ENCODE measurements around the gene SPTBN5. TPM values are rescaled to one million over a fixed set of nuclear protein-coding genes. Genes with fewer than 3 reads are reported as not detected.

SPTBN5 gene
- total RNA-seq, 1 experiment from 2014 or later, result 1.2 TPM

GRCh38 chr15:41809121-41809520 lies 84.7 kb downstream of the SPTBN5 start:
- CTCF ChIA-PET, result interaction anchor here (0.5 to 6.4 kb wide), 5 partner anchors 18 to 894 kb away, joined by 3 to 158 read pairs (median 4); partner anchors contain the start of gene MAPKBP1

GRCh38 chr15:41806291-41807181 lies 87.3 kb downstream of the SPTBN5 start:
- Mint-ChIP-seq H3K4me1 (peaks cover 6% of the 10 kb centered on the region), H3K4me3 (no peak overlapping the region), H3K9me3 (no peaks in the 10 kb centered on the region), H3K27ac (0 out of 2 replicates have a peak overlapping the region, but pooled peaks have one; percentile 14), H3K27me3 (ENCODE audit: low read depth) (no peaks in the 10 kb centered on the region), H3K36me3 (no peaks in the 10 kb centered on the region)
- DNase-seq (ENCODE audit: low spot score) (peak; percentile 33), ATAC-seq (peak; percentile 70)
- no peak for TF ChIP-seq ZNF219 (CRISPR knock-in tag; IDR thresholded peaks at IDR 0.05; ENCODE audit: borderline replicate concordance)
- TF ChIP-seq ZNF423 (CRISPR knock-in tag; IDR thresholded peaks at IDR 0.05), result peak; percentile 36; the same call in 1 of the 2 replicates
- no peak for TF ChIP-seq ZNF512 (CRISPR knock-in tag; IDR thresholded peaks at IDR 0.05; ENCODE audit: borderline replicate concordance)
- no peak for TF ChIP-seq OVOL2 (CRISPR knock-in tag; IDR thresholded peaks at IDR 0.05; ENCODE audit: borderline replicate concordance)
- no peak for TF ChIP-seq ZMAT4 (CRISPR knock-in tag; IDR thresholded peaks at IDR 0.05)
- CTCF ChIA-PET, result interaction anchor here (0.7 to 7.5 kb wide), 7 partner anchors 15 to 249 kb away, joined by 3 to 83 read pairs (median 4); partner anchors contain the start of genes JMJD7 and MAPKBP1
- POLR2A ChIA-PET, result interaction anchor here (1.1 kb wide), 1 partner anchor 32 kb away, joined by 8 read pairs; the partner anchor contains the start of gene MAPKBP1

More at GRCh38 chr15:41809121-41809520, 84.7 kb downstream of the SPTBN5 start:
- Mint-ChIP-seq H3K36me3 (no peaks in the 10 kb centered on the region), H3K4me3 (no peak overlapping the region), H3K4me1 (peaks cover 6% of the 10 kb centered on the region), H3K27me3 (ENCODE audit: low read depth) (no peaks in the 10 kb centered on the region), H3K27ac (no peak overlapping the region), H3K9me3 (no peaks in the 10 kb centered on the region)
- DNase-seq (ENCODE audit: low spot score) (no peak), ATAC-seq (no peak)
- POLR2A ChIA-PET, result interaction anchor here (0.7 to 1.9 kb wide), 2 partner anchors 36 to 76 kb away, joined by 4 to 13 read pairs; partner anchors contain the start of gene MAPKBP1
- TF ChIP-seq ELF4 (CRISPR knock-in tag; IDR thresholded peaks at IDR 0.05; ENCODE audit: low read depth) (no peak), ATF2 (CRISPR knock-in tag; IDR thresholded peaks at IDR 0.05; ENCODE audit: borderline replicate concordance, low read depth) (no peak), NFYB (CRISPR knock-in tag; conservative IDR thresholded peaks at IDR 0.05; ENCODE audit: low read depth) (no peak)

- Mint-ChIP-seq H3K4me1 (peaks cover 3% of the 10 kb centered on the region; the same call in 1 of the 2 replicates), H3K36me3 (no peaks in the 10 kb centered on the region), H3K27me3 (ENCODE audit: low read depth) (no peaks in the 10 kb centered on the region), H3K9me3 (no peaks in the 10 kb centered on the region), H3K4me3 (no peak overlapping the region), H3K27ac (no peak overlapping the region; the same call in 1 of the 2 replicates)
- ATAC-seq (no peak), DNase-seq (ENCODE audit: low spot score) (no peak)
- ChIA-PET CTCF (interaction anchor here (0.8 to 7.5 kb wide), 4 partner anchors 22 to 225 kb away, joined by 3 to 83 read pairs (median 8); partner anchors contain the start of genes JMJD7 and MAPKBP1), POLR2A (no interaction called here)
- TF ChIP-seq SMAD3 (CRISPR knock-in tag; IDR thresholded peaks at IDR 0.05; ENCODE audit: borderline replicate concordance) (no peak), STAT6 (CRISPR knock-in tag; conservative IDR thresholded peaks at IDR 0.05; ENCODE audit: low read depth) (no peak), ZNF281 (CRISPR knock-in tag; IDR thresholded peaks at IDR 0.05) (no peak), E2F4 (CRISPR knock-in tag; IDR thresholded peaks at IDR 0.05; ENCODE audit: borderline replicate concordance, low read depth) (no peak), ZNF121 (CRISPR knock-in tag; IDR thresholded peaks at IDR 0.05) (no peak), MYBL2 (CRISPR knock-in tag; IDR thresholded peaks at IDR 0.05) (no peak), ELF4 (CRISPR knock-in tag; IDR thresholded peaks at IDR 0.05; ENCODE audit: low read depth) (no peak), E2F5 (CRISPR knock-in tag; IDR thresholded peaks at IDR 0.05) (no peak), ZNF416 (CRISPR knock-in tag; IDR thresholded peaks at IDR 0.05) (no peak)
Observed at GRCh38 chr15:41805711-41806110, 88.1 kb downstream of the SPTBN5 start.
